Nephron progenitor cell (in vitro differentiated cells): ENCODE results near the gene TMEM108.

Source experiments
- DNase-seq: peaks from one replicate; pipeline ENCODE4 v3.0.0; 2021
- H3K27ac Mint-ChIP-seq: 2 replicates; pipeline ENCODE4 v1.8.0; 2021; ENCODE audit warnings: mild to moderate bottlenecking, moderate library complexity, mixed read lengths
- H3K27me3 Mint-ChIP-seq: 2 replicates; pipeline ENCODE4 v1.8.0; 2021; ENCODE audit warnings: mild to moderate bottlenecking, low read depth, mixed read lengths; ENCODE audit not compliant: poor library complexity
- H3K36me3 Mint-ChIP-seq: 2 replicates; pipeline ENCODE4 v1.8.0; 2021; ENCODE audit warnings: low read depth, mixed read lengths
- H3K4me1 Mint-ChIP-seq: 2 replicates; pipeline ENCODE4 v1.8.0; 2021; ENCODE audit warnings: mixed read lengths
- H3K4me3 Mint-ChIP-seq: 2 replicates; pipeline ENCODE4 v1.8.0; 2021; ENCODE audit warnings: mild to moderate bottlenecking, moderate library complexity, mixed read lengths
- H3K9me3 Mint-ChIP-seq: 2 replicates; pipeline ENCODE4 v1.8.0; 2021; ENCODE audit warnings: mild to moderate bottlenecking, moderate library complexity, mixed read lengths
- TF ChIP-seq, protein P1 (sequence below): fragments of 200-600 bp; sonication (generic); IDR thresholded peaks from 2 replicates; pipeline ENCODE4 v1.5.0; 2021; ENCODE audit warnings: antibody characterized with exemption

The TMEM108 gene

GRCh38 chr3:133189893-133190292 lies 151.7 kb downstream of the TMEM108 start:
- TF ChIP-seq, protein P1, sequence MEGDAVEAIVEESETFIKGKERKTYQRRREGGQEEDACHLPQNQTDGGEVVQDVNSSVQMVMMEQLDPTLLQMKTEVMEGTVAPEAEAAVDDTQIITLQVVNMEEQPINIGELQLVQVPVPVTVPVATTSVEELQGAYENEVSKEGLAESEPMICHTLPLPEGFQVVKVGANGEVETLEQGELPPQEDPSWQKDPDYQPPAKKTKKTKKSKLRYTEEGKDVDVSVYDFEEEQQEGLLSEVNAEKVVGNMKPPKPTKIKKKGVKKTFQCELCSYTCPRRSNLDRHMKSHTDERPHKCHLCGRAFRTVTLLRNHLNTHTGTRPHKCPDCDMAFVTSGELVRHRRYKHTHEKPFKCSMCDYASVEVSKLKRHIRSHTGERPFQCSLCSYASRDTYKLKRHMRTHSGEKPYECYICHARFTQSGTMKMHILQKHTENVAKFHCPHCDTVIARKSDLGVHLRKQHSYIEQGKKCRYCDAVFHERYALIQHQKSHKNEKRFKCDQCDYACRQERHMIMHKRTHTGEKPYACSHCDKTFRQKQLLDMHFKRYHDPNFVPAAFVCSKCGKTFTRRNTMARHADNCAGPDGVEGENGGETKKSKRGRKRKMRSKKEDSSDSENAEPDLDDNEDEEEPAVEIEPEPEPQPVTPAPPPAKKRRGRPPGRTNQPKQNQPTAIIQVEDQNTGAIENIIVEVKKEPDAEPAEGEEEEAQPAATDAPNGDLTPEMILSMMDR: no peak
- Mint-ChIP-seq H3K9me3 (no peaks in the 10 kb centered on the region), H3K4me3 (no peak overlapping the region), H3K4me1 (peaks cover 10% of the 10 kb centered on the region), H3K36me3 (no peaks in the 10 kb centered on the region), H3K27ac (no peak overlapping the region), H3K27me3 (peaks cover 8% of the 10 kb centered on the region)
- DNase-seq: no peak

GRCh38 chr3:133191818-133192217 lies 153.6 kb downstream of the TMEM108 start:
- Mint-ChIP-seq H3K36me3 (no peaks in the 10 kb centered on the region), H3K27ac (no peak overlapping the region), H3K27me3 (peaks cover 8% of the 10 kb centered on the region), H3K4me1 (peaks cover 10% of the 10 kb centered on the region), H3K4me3 (no peak overlapping the region), H3K9me3 (no peaks in the 10 kb centered on the region)
- no peak for DNase-seq
- TF ChIP-seq, protein P1: no peak

- Mint-ChIP-seq H3K27me3 (peaks cover 8% of the 10 kb centered on the region), H3K4me1 (peaks cover 10% of the 10 kb centered on the region), H3K27ac (no peak overlapping the region), H3K36me3 (no peaks in the 10 kb centered on the region), H3K4me3 (no peak overlapping the region), H3K9me3 (no peaks in the 10 kb centered on the region)
- TF ChIP-seq, protein P1: no peak
- no peak for DNase-seq
These were observed 154.3 kb downstream of the TMEM108 start for GRCh38 chr3:133192363-133192945.

- Mint-ChIP-seq H3K4me1 (peaks cover 10% of the 10 kb centered on the region), H3K9me3 (peaks cover 3% of the 10 kb centered on the region), H3K4me3 (no peak overlapping the region), H3K27me3 (peaks cover 6% of the 10 kb centered on the region), H3K27ac (no peak overlapping the region), H3K36me3 (no peaks in the 10 kb centered on the region)
- no peak for DNase-seq
- TF ChIP-seq, protein P1: no peak
These were observed 154.8 kb downstream of the TMEM108 start for GRCh38 chr3:133192967-133193366.

DNA sequence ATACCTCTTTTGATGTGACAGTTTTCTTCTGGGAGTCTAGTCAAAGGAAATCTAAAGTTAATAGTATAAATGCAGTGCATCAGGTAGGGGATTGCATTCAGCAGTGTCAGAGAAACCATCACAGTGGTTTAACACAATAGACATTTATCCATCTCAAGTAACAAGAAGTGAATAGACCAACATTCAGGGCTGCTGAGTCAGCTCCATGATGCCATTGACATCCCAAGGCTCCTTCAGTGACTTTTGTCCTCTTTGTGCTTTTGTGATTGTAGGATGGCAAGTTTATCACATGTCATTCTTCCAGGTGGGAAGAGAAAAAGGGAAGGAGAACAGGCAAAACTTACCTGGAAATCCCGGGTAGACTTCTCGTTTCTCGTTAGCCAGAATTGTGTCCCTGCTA lies 158.3 kb downstream of the TMEM108 start:
- Mint-ChIP-seq H3K27me3 (peaks cover 2% of the 10 kb centered on the region), H3K36me3 (peaks cover 16% of the 10 kb centered on the region), H3K9me3 (peaks cover 29% of the 10 kb centered on the region), H3K4me3 (no peak overlapping the region), H3K27ac (no peak overlapping the region), H3K4me1 (peaks cover 10% of the 10 kb centered on the region)
- no peak for DNase-seq
- TF ChIP-seq, protein P1: no peak

- TF ChIP-seq, protein P1: no peak
- Mint-ChIP-seq H3K4me1 (peaks cover 4% of the 10 kb centered on the region), H3K27ac (no peak overlapping the region), H3K36me3 (peaks cover 24% of the 10 kb centered on the region), H3K27me3 (peaks cover 3% of the 10 kb centered on the region), H3K4me3 (no peak overlapping the region), H3K9me3 (peaks cover 40% of the 10 kb centered on the region)
- no peak for DNase-seq
These were observed 159.4 kb downstream of the TMEM108 start for GRCh38 chr3:133197619-133198018.
